Liver (tissue), 9 donors: ENCODE measurements around the gene DDX17. TPM values are rescaled to one million over a fixed set of nuclear protein-coding genes. Genes with fewer than 3 reads are reported as not detected.
A peak's percentile ranks its signal among the peaks of the same experiment; 100 is the strongest.

Experiments
- DNase-seq: peaks from one replicate; pipeline ENCODE4 v3.0.0-alpha.2; 2017; ENCODE audit warnings: low spot score
- H3K27ac ChIP-seq, 2 donors: one replicate each; pipeline ENCODE4 v1.7.0; 2013; ENCODE audit warnings: inconsistent platforms in 2 of 2, low read length in 2 of 2, control low read depth in 1 of 2, low read depth in 1 of 2, mild to moderate bottlenecking in 1 of 2
- H3K27me3 ChIP-seq, 4 donors: one replicate each; pipeline versions ENCODE4 v1.6.1 to v1.7.0; 2013; ENCODE audit warnings: low read length in 3 of 4, inconsistent platforms in 1 of 4, mild to moderate bottlenecking in 1 of 4, moderate library complexity in 1 of 4; ENCODE audit not compliant: control insufficient read depth in 4 of 4, insufficient read depth in 4 of 4
- H3K36me3 ChIP-seq, 4 donors: one replicate each; pipeline versions ENCODE4 v1.6.1 to v1.7.0; 2013; ENCODE audit warnings: low read length in 3 of 4, mild to moderate bottlenecking in 3 of 4, low read depth in 1 of 4, moderate library complexity in 1 of 4; ENCODE audit not compliant: control insufficient read depth in 4 of 4, insufficient read depth in 3 of 4
- H3K4me1 ChIP-seq, 4 donors: one replicate each; pipeline versions ENCODE4 v1.6.1 to v1.7.0; 2013; ENCODE audit warnings: low read length in 3 of 4, mild to moderate bottlenecking in 3 of 4, moderate library complexity in 1 of 4; ENCODE audit not compliant: control insufficient read depth in 4 of 4, insufficient read depth in 4 of 4
- H3K4me3 ChIP-seq, 3 donors: one replicate each; pipeline versions ENCODE4 v1.6.1 to v1.7.0; 2013; ENCODE audit warnings: low read length in 3 of 3, control low read depth in 1 of 3, low read depth in 1 of 3, mild to moderate bottlenecking in 1 of 3
- H3K9ac ChIP-seq, 2 donors: one replicate each; pipeline ENCODE4 v1.7.0; 2013; ENCODE audit warnings: low read length in 2 of 2, mild to moderate bottlenecking in 2 of 2, moderate library complexity in 2 of 2, control low read depth in 1 of 2, low read depth in 1 of 2
- H3K9me3 ChIP-seq, 4 donors: one replicate each; pipeline versions ENCODE4 v1.6.1 to v1.7.0; 2013; ENCODE audit warnings: low read length in 3 of 4; ENCODE audit not compliant: control insufficient read depth in 4 of 4
- CTCF ChIP-seq: fragments of 150-350 bp; IDR thresholded peaks from 2 replicates; pipeline ENCODE4 v1.5.1; 2017; ENCODE audit warnings: improper control_type of control experiment, low read depth, low read length; ENCODE audit not compliant: missing input control
- HNF4G ChIP-seq: IDR thresholded peaks from 2 replicates; pipeline ENCODE4 v1.6.1; 2016; ENCODE audit warnings: antibody characterized with exemption
- JUND ChIP-seq, 2 donors: IDR thresholded peaks; 2 replicates each; pipeline ENCODE4 v1.6.1; 2016; ENCODE audit warnings: antibody characterized with exemption in 2 of 2
- MAX ChIP-seq: IDR thresholded peaks from 2 replicates; pipeline ENCODE4 v1.6.1; 2016; ENCODE audit warnings: antibody characterized with exemption
- REST ChIP-seq: IDR thresholded peaks from 2 replicates; pipeline ENCODE4 v1.6.1; 2016; ENCODE audit warnings: antibody characterized with exemption, mild to moderate bottlenecking
- RXRA ChIP-seq, 2 donors: IDR thresholded peaks; 2 replicates each; pipeline ENCODE4 v1.6.1; 2017 to 2018; ENCODE audit warnings: antibody characterized with exemption in 2 of 2, mild to moderate bottlenecking in 1 of 2
- SP1 ChIP-seq: IDR thresholded peaks from 2 replicates; pipeline ENCODE4 v1.6.1; 2018; ENCODE audit warnings: antibody characterized with exemption, mild to moderate bottlenecking
- YY1 ChIP-seq: IDR thresholded peaks from 2 replicates; pipeline ENCODE4 v1.6.1; 2016; ENCODE audit warnings: antibody characterized with exemption, mild to moderate bottlenecking
- WGBS: extraction: QIAGEN DNeasy Blood & Tissue Kit; methylation state at CpG from one replicate; pipeline ENCODE4 v1.1.7; 2013; 5-methylcytosine and 5-hydroxymethylcytosine counted together
- polyA plus RNA-seq, 2 donors: library from polyadenylated mRNA; stranded (reverse) in 1 of 2; unstranded in 1 of 2; fragments of 200-250 nt in 1 of 2; fragments of >200 nt in 1 of 2; fragmentation: Nextera tagmentation in 1 of 2; extraction: Ambion mirVana in 1 of 2; gene quantifications; one replicate each; pipeline versions ENCODE4 v1.2.1 to v1.2.3, GENCODE V29; 2013 to 2015
- total RNA-seq, 2 donors: library from RNA; depleted of rRNA; stranded (reverse); fragments of >200 nt; gene quantifications; one replicate each; pipeline ENCODE4 v1.2.3, GENCODE V29; 2014
- TF ChIP-seq, protein P1 (sequence below): IDR thresholded peaks from 2 replicates; pipeline ENCODE4 v1.6.1; 2016; ENCODE audit warnings: antibody characterized with exemption
- donor health status: healthy.
- donor health status: healthy.
- donor health status: healthy.
- donor health status: healthy.
- donor health status: healthy.

The DDX17 gene
- total and polyA plus RNA-seq, 4 donors: 46.3 to 451 (median 173) TPM

DNA sequence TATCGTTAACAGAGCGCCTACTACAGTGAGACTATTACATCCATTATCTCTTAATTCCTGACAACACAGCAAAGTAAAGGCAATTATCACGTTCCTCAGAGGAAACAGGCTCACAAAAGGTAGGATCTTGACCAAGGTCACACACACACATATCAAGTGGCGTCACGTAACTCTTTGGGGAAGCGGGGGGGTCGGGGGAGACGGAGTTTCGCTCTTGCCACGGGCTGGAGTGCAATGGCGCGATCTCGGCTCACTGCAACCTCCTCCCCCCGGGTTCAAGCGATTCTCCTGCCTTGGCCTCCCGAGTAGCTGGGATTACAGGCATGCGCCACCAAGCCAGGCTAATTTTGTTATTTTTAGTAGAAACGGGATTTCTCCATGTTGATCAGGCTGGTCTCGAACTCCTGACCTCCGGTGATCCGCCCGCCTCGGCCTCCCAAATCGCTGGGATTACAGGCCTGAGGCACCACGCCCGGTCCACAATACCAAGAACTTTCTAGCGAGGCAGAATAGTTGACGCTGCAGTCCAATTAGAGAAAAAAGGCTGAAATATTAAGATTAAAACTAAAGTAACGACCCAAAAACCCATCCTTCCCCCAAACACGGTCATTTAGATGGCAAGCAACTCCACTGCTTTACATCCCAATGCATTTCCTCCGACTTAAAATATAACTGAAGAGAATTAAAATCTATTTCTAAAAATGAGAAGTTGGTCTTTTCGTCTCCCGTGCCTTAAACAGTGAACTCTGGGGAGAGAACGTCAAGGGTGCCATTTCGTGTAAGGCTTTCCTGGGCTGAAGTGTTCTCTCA, 1.2 kb downstream of the DDX17 start:
- no peaks in the 10 kb centered on the region for H3K9me3 ChIP-seq
- TF ChIP-seq YY1 (peak; percentile 23), RXRA (IDR thresholded peaks at IDR 0.05) (peak in 1 of 2 donors; percentile 12), JUND (IDR thresholded peaks at IDR 0.05) (no peak)
- peaks cover 3 to 44% (median 13%) of the 10 kb centered on the region in 4 donors for H3K4me1 ChIP-seq
- H3K27me3 ChIP-seq: no peaks in the 10 kb centered on the region
- WGBS: 2% methylated on average over 35 of the region's 35 CpGs
- H3K9ac ChIP-seq: peak overlapping the region; percentile 97 to 98
- DNase-seq: peak; percentile 58
- H3K4me3 ChIP-seq: peak overlapping the region; percentile 65 to 87 (median 85)
- H3K36me3 ChIP-seq: peaks cover 0 to 10% (median 6%) of the 10 kb centered on the region in 4 donors
- H3K27ac ChIP-seq: peak overlapping the region; percentile 100

DNA sequence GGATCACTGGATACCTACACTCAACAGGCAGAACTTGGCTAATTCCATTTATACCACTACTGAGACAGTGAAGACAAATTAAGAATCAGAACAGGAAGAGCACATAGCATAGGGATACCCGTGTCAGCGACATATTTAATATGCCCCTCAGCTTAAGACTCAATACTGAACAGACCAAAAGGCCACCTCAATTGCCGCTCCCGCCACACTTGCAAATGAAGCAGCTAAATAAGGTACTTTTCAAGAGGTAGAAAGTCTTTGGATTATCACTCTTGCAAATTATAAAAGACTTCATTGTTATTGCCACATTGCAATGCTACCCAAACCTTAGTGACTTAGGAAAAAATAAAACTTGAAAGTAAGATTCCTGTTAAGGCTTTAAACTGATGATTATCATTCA, 3.1 kb downstream of the DDX17 start:
- H3K27me3 ChIP-seq: no peaks in the 10 kb centered on the region
- peak overlapping the region in 1 of 2 donors; percentile 30 for H3K27ac ChIP-seq
- TF ChIP-seq MAX (no peak), SP1 (no peak), HNF4G (no peak), CTCF (no peak), REST (no peak)
- TF ChIP-seq, protein P1, sequence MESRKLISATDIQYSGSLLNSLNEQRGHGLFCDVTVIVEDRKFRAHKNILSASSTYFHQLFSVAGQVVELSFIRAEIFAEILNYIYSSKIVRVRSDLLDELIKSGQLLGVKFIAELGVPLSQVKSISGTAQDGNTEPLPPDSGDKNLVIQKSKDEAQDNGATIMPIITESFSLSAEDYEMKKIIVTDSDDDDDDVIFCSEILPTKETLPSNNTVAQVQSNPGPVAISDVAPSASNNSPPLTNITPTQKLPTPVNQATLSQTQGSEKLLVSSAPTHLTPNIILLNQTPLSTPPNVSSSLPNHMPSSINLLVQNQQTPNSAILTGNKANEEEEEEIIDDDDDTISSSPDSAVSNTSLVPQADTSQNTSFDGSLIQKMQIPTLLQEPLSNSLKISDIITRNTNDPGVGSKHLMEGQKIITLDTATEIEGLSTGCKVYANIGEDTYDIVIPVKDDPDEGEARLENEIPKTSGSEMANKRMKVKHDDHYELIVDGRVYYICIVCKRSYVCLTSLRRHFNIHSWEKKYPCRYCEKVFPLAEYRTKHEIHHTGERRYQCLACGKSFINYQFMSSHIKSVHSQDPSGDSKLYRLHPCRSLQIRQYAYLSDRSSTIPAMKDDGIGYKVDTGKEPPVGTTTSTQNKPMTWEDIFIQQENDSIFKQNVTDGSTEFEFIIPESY: no peak
- no peaks in the 10 kb centered on the region for H3K9me3 ChIP-seq
- no peak for DNase-seq
- peaks cover 3 to 41% (median 13%) of the 10 kb centered on the region in 4 donors for H3K4me1 ChIP-seq
- peak overlapping the region in 1 of 3 donors; percentile 5 for H3K4me3 ChIP-seq
- WGBS: 62% methylated on average over 4 of the region's 4 CpGs
- H3K9ac ChIP-seq: peak overlapping the region in 1 of 2 donors; percentile 63
- peaks cover 4 to 28% (median 21%) of the 10 kb centered on the region in 4 donors for H3K36me3 ChIP-seq
